Right lobe of liver (tissue), 6 donors: ENCODE measurements around the gene OARD1. TPM values are rescaled to one million over a fixed set of nuclear protein-coding genes. Genes with fewer than 3 reads are reported as not detected.
A peak's percentile ranks its signal among the peaks of the same experiment; 100 is the strongest.

ENCODE experiments used
- ATAC-seq, 4 donors: fragments of 200-7000 bp; cut with Tn5 transposase; one replicate each; pipeline ENCODE4 v1.9.1; 2020; ENCODE audit warnings: mild to moderate bottlenecking in 4 of 4, moderate library complexity in 4 of 4
- DNase-seq, 3 donors: peaks; one replicate each; pipeline ENCODE4 v3.0.0-alpha.2; 2020
- H3K27ac ChIP-seq, 3 donors: fragments of 200-600 bp; one replicate each; pipeline ENCODE4 v1.8.0; 2022
- H3K27me3 ChIP-seq, 2 donors: fragments of 200-600 bp; one replicate each; pipeline ENCODE4 v1.8.0; 2022
- H3K36me3 ChIP-seq, 4 donors: fragments of 200-600 bp; sonication (generic) in 1 of 4; one replicate each; pipeline versions ENCODE4 v1.5.1 to v1.8.0; 2017 to 2022; ENCODE audit warnings: control low read depth in 1 of 4
- H3K4me1 ChIP-seq, 4 donors: fragments of 200-600 bp; sonication (generic) in 1 of 4; one replicate each; pipeline versions ENCODE4 v1.5.1 to v1.8.0; 2017 to 2022; ENCODE audit warnings: control low read depth in 1 of 4
- H3K4me3 ChIP-seq, 3 donors: fragments of 200-600 bp; one replicate each; pipeline ENCODE4 v1.8.0; 2022
- H3K9me3 ChIP-seq, 4 donors: fragments of 200-600 bp; sonication (generic) in 1 of 4; one replicate each; pipeline versions ENCODE4 v1.5.1 to v1.8.0; 2017 to 2022; ENCODE audit warnings: control low read depth in 1 of 4
- CTCF ChIP-seq, 4 donors: fragments of 200-600 bp in 3 of 4; fragments of 450-650 bp in 1 of 4; IDR thresholded peaks; one replicate each; pipeline versions ENCODE4 v1.5.1 to v1.8.0; 2016 to 2022; ENCODE audit warnings: antibody characterized with exemption in 4 of 4, mild to moderate bottlenecking in 2 of 4
- POLR2A ChIP-seq: fragments of 450-650 bp; IDR thresholded peaks from one replicate; pipeline ENCODE4 v1.6.1; 2017; ENCODE audit warnings: antibody characterized with exemption, mild to moderate bottlenecking
- WGBS: methylation state at CpG from one replicate; pipeline ENCODE4 v1.1.6; 2018; ENCODE audit warnings: low coverage, low lambda C conversion rate; ENCODE audit not compliant: insufficient coverage; ENCODE audit errors: missing lambda C conversion rate; 5-methylcytosine and 5-hydroxymethylcytosine counted together
- intact Hi-C, 2 donors: fragments of 100-400 bp; cut with DNase I; formaldehyde crosslinking; loops; one replicate each; pipeline versions ENCODE4 v1.11.2 to v1.14.1; 2022
- total RNA-seq, 6 experiments: library from RNA; depleted of rRNA in 2 of 6; stranded (reverse); fragments of >200 nt in 2 of 6; fragmentation: NEBNext Ultra II Directional in 3 of 6; extraction: Animal tissue kit (Norgen Biotek cat#: 25700) in 3 of 6; gene quantifications; one replicate each; pipeline versions ENCODE4 v1.1.0 to v1.2.4, GENCODE V29; 2016 to 2023
- donor health status: DM: no; HTN: yes; CAD: no.
- donor health status: DM: no; HTN: no; CAD: no.
- donor health status: DM: no; HTN: no; CAD: no.
- donor health status: DM: no; HTN: yes; CAD: no.
- donor health status: DM: no; HTN: yes; CAD: no.

OARD1 gene
- total RNA-seq, 6 experiments from 2014 or later: 14.8 to 26.2 (median 21.7) TPM

- Histone ChIP-seq H3K36me3 (no peaks in the 10 kb centered on the region), H3K27me3 (no peaks in the 10 kb centered on the region), H3K4me3 (no peak overlapping the region), H3K9me3 (no peaks in the 10 kb centered on the region), H3K27ac (no peak overlapping the region), H3K4me1 (peaks cover 0 to 24% (median 9%) of the 10 kb centered on the region in 4 donors)
- no peak for DNase-seq
- ATAC-seq: no peak
- intact Hi-C loops: no loop called here
- WGBS: 83% methylated on average over 1 of the region's 1 CpG
- TF ChIP-seq POLR2A (no peak), CTCF (IDR thresholded peaks at IDR 0.05) (no peak)
Measured at GRCh38 chr6:41049521-41049920, 22.6 kb downstream of the OARD1 start.

GRCh38 chr6:41047745-41048732 is 24.1 kb downstream of the OARD1 start:
- Histone ChIP-seq H3K27ac (no peak overlapping the region), H3K27me3 (no peaks in the 10 kb centered on the region), H3K36me3 (no peaks in the 10 kb centered on the region), H3K9me3 (no peaks in the 10 kb centered on the region), H3K4me1 (peaks cover 0 to 24% (median 9%) of the 10 kb centered on the region in 4 donors), H3K4me3 (no peak overlapping the region)
- intact Hi-C loops: no loop called here
- no peak for TF ChIP-seq POLR2A
- TF ChIP-seq CTCF (IDR thresholded peaks at IDR 0.05): no peak
- DNase-seq: no peak
- ATAC-seq: no peak
- 73% methylated on average over 3 of the region's 9 CpGs for WGBS

- intact Hi-C loops: no loop called here
- Histone ChIP-seq H3K4me1 (peaks cover 0 to 24% (median 9%) of the 10 kb centered on the region in 4 donors), H3K27me3 (no peaks in the 10 kb centered on the region), H3K36me3 (no peaks in the 10 kb centered on the region), H3K9me3 (no peaks in the 10 kb centered on the region), H3K4me3 (no peak overlapping the region), H3K27ac (no peak overlapping the region)
- no peak for ATAC-seq
- DNase-seq: no peak
- WGBS: 100% methylated on average over 2 of the region's 2 CpGs
- TF ChIP-seq POLR2A: no peak
- TF ChIP-seq CTCF (IDR thresholded peaks at IDR 0.05): no peak
Measured at GRCh38 chr6:41047306-41047705, 24.9 kb downstream of the OARD1 start.

- DNase-seq: peak in 1 of 3 donors; percentile 67
- no CpG with 5 or more reads among the region's 1 CpG for WGBS
- TF ChIP-seq CTCF (IDR thresholded peaks at IDR 0.05): no peak
Measured at GRCh38 chr6:41046084-41046483, 26.1 kb downstream of the OARD1 start.

More at GRCh38 chr6:41046084-41046483, 26.1 kb downstream of the OARD1 start:
- Histone ChIP-seq H3K36me3 (no peaks in the 10 kb centered on the region), H3K4me3 (no peak overlapping the region), H3K27me3 (no peaks in the 10 kb centered on the region), H3K4me1 (peaks cover 0 to 29% (median 9%) of the 10 kb centered on the region in 4 donors), H3K9me3 (no peaks in the 10 kb centered on the region), H3K27ac (peak overlapping the region; percentile 33 to 73 (median 73))
- intact Hi-C loops: no loop called here
- peak; percentile 86 to 90 (median 87) for ATAC-seq
